ENCODE results near the gene PUM2. TPM values are rescaled to one million over a fixed set of nuclear protein-coding genes. Genes with fewer than 3 reads are reported as not detected.

PUM2 gene
- total and polyA plus RNA-seq, 2 of the 13 experiments (the other 11 are each of a cell fraction or from before 2014, with no cell fraction given): 69.6 to 69.8 TPM

DNA sequence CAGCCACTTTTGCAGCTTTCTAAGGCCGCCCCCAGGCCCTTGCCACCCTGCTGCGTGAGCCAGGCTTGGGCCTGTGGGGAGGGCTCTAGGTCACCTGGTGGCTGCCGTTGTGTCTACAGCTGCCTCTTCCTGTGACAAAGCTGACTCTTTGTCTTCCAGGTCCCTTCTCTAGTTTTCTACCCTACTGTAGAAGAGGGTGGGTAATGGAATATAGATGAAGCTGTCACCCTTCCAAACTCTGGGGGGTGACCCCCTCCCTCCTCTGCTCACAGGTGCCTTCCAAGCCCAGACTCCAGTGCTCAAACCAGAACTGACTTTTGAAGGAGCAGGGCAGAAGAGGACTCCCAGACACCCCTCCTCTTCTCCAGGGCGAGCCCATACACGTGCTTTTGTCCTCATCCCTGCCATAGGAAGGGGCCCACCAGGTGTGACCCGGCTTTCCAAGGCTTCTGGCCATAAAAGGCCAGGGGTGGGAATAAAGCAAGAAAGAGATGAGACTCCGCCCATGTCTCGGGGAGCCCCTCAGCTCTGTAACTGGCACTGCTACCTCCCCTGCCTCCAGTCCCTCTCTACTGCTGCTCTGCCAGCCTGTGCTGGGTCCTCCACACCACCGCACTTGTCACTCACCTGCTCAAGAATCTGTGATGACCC, 107.8 kb downstream of the PUM2 start:
- Histone ChIP-seq H3K4me3 (replicated peaks in 1 of 3; ENCODE audit: insufficient read depth in 1 of 3, low read depth in 2 of 3, low read length in 3 of 3) (peak overlapping the region in 1 of 3 experiments; percentile 11; a peak in 1 of 6 replicates), H3K4me2 (ENCODE audit: low read depth, low read length) (peak overlapping the region; percentile 48), H3K4me1 (ENCODE audit: insufficient read depth, low read length) (peaks cover 18% of the 10 kb centered on the region), H3K79me2 (ENCODE audit: insufficient read depth, low read length) (no peaks in the 10 kb centered on the region), H4K20me1 (ENCODE audit: insufficient read depth, low read length) (no peaks in the 10 kb centered on the region), H3K36me3 (replicated peaks in 1 of 2; ENCODE audit: control insufficient read depth in 1 of 2, insufficient read depth in 2 of 2, low read length in 2 of 2) (no peaks in the 10 kb centered on the region), H3K27me3 (ENCODE audit: control insufficient read depth in 1 of 2, insufficient read depth in 2 of 2, low read length in 2 of 2) (no peaks in the 10 kb centered on the region; a peak in 1 of 5 replicates), H3K9me3 (ENCODE audit: low read length) (no peaks in the 10 kb centered on the region), H3K9ac (ENCODE audit: insufficient read depth, low read depth, low read length) (no peak overlapping the region), H3K27ac (ENCODE audit: extremely low read length, insufficient read depth, low read length) (no peak overlapping the region), H2AFZ (ENCODE audit: low read length) (peak overlapping the region; percentile 56)
- DNase-seq (ENCODE audit: low spot score): peak; percentile 54
- intact Hi-C loops (cut with micrococcal nuclease; ENCODE audit: unreplicated experiment) (no loop called here), in situ Hi-C loops (cut with HindIII; ENCODE audit: extremely low pct_ligation_motif_present, low pct_unique_long_range_greater_than_20kb) (no loop called here)
- ATAC-seq: peak; percentile 87
- no TSS peak for BruUV-seq (replicated peaks)
- CTCF ChIA-PET (ENCODE audit: low intra/inter-chr PET ratio, low total read pairs): interaction anchor here (1.7 to 2.4 kb wide), 2 partner anchors 107 to 139 kb away, joined by 4 to 11 read pairs; no protein-coding TSS in a partner anchor
- WGBS (ENCODE audit: low lambda C conversion rate): 34% methylated on average over 7 of the region's 9 CpGs
- no peak for FAIRE-seq
- POLR2A ChIA-PET: interaction anchor here (0.7 to 1.6 kb wide), 4 partner anchors 17 to 63 kb away, joined by 3 to 4 read pairs (median 3); partner anchors contain the start of gene SDC1
- TF ChIP-seq, protein P1, sequence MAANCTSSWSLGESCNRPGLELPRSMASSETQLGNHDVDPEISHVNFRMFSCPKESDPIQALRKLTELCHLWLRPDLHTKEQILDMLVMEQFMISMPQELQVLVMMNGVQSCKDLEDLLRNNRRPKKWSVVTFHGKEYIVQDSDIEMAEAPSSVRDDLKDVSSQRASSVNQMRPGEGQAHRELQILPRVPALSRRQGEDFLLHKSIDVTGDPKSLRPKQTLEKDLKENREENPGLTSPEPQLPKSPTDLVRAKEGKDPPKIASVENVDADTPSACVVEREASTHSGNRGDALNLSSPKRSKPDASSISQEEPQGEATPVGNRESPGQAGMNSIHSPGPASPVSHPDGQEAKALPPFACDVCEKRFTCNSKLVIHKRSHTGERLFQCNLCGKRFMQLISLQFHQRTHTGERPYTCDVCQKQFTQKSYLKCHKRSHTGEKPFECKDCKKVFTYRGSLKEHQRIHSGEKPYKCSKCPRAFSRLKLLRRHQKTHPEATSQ (CRISPR knock-in tag; IDR thresholded peaks at IDR 0.05; ENCODE audit: borderline replicate concordance): no peak
- TF ChIP-seq ZNF232 (CRISPR knock-in tag; IDR thresholded peaks at IDR 0.05; ENCODE audit: borderline replicate concordance) (0 out of 2 replicates have a peak, but pooled peaks have one; percentile 17), TFAP4 (IDR thresholded peaks at IDR 0.05; ENCODE audit: borderline replicate concordance, low read depth) (peak; percentile 34; the same call in 1 of the 2 replicates), POLR2G (IDR thresholded peaks at IDR 0.05; ENCODE audit: low read depth, low read length) (0 out of 2 replicates have a peak, but pooled peaks have one; percentile 18), BRCA1 (CRISPR knock-in tag; IDR thresholded peaks at IDR 0.05) (no peak), DZIP1 (CRISPR knock-in tag; IDR thresholded peaks at IDR 0.05) (0 out of 2 replicates have a peak, but pooled peaks have one; percentile 20), ZNF441 (CRISPR knock-in tag; IDR thresholded peaks at IDR 0.05; ENCODE audit: borderline replicate concordance) (no peak)
- TF ChIP-seq, protein P2, sequence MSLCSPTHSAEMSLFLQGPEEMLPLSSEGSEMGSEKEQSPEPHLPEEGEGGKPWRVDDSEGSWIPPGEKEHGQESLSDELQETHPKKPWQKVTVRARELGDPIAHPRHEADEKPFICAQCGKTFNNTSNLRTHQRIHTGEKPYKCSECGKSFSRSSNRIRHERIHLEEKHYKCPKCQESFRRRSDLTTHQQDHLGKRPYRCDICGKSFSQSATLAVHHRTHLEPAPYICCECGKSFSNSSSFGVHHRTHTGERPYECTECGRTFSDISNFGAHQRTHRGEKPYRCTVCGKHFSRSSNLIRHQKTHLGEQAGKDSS (CRISPR knock-in tag; IDR thresholded peaks at IDR 0.05; ENCODE audit: borderline replicate concordance, low read depth): no peak
- TF ChIP-seq, protein P3, sequence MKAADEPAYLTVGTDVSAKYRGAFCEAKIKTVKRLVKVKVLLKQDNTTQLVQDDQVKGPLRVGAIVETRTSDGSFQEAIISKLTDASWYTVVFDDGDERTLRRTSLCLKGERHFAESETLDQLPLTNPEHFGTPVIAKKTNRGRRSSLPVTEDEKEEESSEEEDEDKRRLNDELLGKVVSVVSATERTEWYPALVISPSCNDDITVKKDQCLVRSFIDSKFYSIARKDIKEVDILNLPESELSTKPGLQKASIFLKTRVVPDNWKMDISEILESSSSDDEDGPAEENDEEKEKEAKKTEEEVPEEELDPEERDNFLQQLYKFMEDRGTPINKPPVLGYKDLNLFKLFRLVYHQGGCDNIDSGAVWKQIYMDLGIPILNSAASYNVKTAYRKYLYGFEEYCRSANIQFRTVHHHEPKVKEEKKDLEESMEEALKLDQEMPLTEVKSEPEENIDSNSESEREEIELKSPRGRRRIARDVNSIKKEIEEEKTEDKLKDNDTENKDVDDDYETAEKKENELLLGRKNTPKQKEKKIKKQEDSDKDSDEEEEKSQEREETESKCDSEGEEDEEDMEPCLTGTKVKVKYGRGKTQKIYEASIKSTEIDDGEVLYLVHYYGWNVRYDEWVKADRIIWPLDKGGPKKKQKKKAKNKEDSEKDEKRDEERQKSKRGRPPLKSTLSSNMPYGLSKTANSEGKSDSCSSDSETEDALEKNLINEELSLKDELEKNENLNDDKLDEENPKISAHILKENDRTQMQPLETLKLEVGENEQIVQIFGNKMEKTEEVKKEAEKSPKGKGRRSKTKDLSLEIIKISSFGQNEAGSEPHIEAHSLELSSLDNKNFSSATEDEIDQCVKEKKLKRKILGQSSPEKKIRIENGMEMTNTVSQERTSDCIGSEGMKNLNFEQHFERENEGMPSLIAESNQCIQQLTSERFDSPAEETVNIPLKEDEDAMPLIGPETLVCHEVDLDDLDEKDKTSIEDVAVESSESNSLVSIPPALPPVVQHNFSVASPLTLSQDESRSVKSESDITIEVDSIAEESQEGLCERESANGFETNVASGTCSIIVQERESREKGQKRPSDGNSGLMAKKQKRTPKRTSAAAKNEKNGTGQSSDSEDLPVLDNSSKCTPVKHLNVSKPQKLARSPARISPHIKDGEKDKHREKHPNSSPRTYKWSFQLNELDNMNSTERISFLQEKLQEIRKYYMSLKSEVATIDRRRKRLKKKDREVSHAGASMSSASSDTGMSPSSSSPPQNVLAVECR (CRISPR knock-in tag; IDR thresholded peaks at IDR 0.05; ENCODE audit: borderline replicate concordance): 0 out of 2 replicates have a peak, but pooled peaks have one; percentile 27
